ELF-1 (cell line): ENCODE data around the gene DHRSX.
"Not testable (repeated sequence)": the region's sequence is repeated elsewhere in the genome, so short reads cannot be mapped to it uniquely, and the experiment has no call there.

Experiments used
- DNase-seq: peaks from one replicate; pipeline ENCODE4 v3.0.0-alpha.2; 2016; ENCODE audit warnings: low read depth, low spot score

Gene DHRSX

DNA sequence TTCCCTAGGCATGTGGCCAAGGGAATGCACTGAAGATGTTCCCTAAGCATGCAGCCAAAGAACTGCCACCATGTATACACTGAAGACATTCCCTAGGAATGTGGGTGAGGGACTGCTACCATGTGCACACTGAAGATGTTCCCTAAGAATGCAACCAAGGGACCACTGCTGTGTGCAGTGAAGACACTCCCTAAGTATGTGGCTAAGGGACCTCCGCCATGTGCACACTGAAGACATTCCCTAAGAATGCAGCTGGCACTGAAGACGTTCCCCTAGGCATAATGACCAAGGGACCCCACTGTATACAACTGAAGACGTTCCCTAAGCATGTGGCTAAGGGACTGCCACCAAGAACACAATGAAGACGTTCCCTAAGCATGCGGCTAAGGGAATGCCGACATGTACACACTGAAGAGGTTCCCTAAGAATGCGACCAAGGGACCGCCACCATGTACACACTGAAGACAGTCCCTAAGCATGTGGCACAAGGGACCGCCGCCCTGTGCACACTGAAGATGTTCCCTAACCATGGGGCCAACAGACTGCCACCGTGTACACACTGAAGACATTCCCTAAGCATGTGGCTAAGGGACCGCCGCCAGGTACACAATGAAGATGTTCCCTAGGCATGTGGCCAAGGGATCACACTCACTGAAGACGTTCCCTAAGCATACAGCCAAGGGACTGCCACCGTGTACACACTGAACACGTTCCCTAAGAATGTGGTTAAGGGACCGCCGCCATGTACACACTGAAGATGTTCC is 25.6 kb downstream of the DHRSX start:
- DNase-seq, result peak; percentile 43

DNA sequence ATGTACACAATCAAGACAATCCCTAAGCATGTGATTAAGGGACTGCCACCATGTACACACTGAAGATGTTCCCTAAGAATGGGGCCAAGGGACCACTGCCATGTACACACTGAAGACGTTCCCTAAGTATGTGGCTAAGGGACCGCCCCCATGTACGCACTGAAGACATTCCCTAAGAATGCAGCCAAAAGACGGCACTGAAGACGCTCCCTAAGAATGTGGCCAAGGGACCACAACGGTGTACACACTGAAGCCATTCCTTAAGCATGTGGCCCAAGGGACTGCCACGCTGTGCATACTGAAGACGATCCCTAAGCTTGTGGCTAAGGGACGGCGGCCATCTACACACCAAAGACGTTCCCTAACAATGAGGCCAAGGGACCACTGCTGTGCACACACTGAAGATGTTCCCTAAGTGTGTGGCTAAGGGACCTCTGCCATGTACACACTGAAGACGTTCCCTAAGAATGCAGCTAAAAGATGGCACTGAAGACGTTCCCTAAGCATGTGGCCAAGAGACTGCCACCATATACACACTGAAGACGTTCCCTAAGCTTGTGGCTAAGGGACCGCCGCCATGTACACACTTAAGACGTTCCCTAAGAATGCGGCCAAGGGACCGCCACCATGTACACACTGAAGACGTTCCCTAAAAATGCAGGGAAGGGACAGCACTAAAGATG is 26.4 kb downstream of the DHRSX start:
- peak; percentile 57 for DNase-seq

DNA sequence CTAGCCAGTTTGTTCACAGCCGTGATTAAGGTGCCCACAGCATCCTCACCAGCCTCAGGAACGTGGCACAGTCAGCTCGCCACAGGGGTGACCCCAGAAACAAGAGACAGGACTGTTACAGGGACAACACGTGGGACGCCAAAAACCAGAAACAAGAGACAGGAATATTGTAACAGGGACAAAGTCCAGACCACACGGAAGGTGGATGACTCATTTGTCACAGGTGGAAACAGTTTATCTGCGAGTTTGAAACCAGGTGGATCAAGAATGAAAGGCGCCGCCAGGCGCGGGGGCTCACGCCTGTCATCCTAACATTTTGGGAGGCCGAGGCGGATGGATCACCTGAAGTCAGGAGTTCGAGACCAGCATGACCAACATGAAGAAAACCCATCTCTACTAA is 27.7 kb downstream of the DHRSX start:
- not testable (repeated sequence) for DNase-seq

DNA sequence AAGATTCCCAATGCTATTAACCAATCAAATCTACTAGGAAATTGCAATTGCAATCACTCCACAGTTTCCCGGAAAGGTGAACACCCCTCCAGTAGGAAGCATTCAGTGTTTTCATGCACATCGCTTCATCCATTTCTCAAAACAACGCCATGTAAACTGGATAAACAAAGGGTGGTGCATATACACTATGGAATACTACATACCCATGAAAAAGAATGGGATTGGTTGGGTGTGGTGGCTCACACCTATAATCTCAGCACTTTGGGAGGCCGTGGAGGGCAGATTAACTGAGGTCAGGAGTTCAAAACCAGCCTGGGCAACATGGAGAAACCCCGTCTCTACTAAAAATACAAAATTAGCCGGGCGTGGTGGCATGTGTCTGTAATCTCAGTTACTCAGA is 29.1 kb downstream of the DHRSX start:
- DNase-seq, result no peak

DNA sequence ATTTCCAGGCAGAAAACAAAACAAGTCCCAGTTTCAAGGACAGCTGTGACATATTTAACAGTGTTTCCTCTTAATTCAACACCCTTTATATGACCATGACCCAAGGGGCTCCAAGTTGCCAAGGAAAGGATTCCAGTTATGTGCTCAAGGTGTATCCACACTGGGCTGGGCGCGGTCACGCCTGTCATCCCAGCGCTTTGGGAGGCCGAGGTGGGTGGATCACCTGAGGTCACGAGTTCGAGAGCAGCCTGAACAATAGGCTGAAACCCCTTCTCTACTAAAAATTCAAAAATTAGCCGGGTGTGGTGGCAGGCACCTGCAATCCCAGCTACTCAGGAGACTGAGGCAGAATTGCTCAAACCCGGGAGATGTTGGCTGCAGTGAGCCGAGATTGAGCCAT is 29.6 kb downstream of the DHRSX start:
- DNase-seq, result not testable (repeated sequence)

DNA sequence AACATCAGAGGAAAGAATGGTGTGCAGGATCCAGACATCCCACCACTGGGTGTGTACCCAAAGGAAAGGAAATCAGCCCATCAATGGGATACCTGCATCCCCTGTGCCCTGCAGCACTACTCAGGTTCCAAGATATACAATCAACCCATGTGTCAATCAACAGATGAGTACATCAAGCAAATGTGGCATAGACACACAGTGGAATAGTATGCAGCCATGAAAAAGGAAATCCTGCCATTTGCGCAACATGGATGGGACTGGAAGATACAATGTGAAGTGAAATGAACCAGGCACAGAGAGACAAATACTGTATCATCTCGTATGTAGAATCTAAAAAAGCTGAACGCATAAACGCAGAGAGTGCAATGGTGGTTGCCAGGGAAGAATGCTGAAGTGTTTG is 30.9 kb downstream of the DHRSX start:
- not testable (repeated sequence) for DNase-seq

DNA sequence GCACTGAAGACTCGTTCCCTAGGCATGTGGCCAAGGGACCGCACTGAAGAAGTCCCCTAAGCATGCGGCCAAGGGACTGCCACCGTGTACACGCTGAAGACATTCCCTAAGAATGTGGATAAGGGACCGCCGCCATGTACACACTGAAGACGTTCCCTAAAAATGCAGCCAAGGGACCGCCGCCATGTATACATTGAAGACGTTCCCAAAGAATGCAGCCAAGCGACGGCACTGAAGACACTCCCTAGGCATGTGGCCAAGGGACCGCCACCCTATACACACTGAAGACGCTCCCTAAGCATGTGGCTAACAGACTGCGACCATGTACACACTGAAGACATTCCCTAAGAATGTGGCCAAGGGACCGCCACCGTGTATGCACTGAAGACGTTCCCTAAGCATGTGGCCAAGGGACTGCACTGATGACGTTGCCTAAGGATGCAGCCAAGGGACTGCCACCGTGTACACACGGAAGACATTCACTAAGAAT is 31.5 kb downstream of the DHRSX start:
- DNase-seq, result no peak

DNA sequence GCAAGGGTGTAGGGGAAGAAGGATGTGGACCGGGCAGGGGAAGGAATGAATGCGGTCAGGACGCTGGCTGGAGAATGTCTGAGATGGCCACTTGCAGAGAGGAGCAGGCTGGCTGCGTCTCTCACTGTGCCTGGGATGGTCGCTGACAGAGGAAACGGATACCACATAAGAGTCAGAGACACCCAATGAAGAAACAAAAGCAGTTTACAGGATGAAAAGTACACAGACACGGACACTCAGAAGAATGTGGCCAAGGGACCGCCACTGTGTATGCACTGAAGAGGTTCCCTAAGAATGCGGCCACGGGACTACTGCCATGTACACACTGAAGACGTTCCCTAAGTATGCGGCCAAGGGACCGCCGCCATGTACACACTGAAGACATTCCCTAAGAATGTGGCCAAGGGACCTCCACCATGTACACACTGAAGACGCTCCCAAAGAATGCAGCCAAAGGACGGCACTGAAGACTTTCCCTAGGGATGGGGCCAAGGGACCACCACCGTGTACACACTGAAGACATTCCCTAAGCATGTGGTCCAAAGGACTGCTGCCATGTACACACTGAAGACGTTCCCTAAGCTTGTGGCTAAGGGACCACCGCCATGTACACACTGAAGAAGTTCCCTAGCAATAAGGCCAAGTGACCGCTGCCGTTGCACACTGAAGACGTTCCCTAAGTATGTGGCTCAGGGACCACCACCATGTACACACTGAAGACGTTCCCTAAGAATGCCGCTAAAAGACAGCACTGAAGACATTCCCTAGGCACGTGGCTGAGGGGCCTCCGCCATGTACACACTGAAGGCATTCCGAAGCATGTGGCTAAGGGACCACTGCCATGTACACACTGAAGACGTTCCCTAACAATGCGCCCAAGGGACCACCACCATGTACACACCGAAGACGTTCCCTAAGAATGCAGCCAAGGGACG is 32.2 kb downstream of the DHRSX start:
- DNase-seq, result peak; percentile 23

DNA sequence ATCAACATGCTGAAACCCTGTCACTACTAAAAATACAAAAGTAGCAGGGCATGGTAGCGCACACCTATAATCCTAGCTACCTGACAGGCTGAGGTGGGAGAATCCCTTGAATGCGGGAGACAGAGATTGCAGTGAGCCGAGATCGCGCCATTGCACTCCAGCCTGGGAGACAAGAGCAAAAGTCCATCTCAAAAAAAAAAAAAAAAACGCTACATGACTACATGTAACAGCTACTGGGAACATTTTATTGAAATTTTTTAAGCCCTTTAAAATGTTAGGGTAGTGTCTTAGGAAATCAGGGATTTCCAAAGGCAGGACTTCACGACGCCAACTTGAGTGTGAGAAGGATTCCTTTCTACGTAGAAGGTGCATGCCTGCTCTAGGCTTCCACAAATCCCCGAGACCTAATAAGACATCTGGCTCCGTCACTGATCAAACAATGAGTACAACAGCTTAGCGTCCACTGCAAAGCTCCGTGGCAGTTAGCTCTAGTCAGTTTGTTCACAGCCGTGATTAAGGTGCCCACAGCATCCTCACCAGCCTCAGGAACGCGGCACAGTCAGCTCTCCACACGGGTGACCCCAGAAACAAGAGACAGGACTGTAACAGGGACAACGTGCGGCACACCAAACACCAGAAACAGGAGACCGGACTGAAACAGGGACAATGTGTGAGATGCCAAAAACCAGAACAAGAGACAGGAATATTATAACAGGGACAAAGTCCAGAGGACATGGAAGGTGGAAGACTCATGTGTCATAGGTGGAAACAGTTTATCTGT is 33.7 kb downstream of the DHRSX start:
- no peak for DNase-seq

DNA sequence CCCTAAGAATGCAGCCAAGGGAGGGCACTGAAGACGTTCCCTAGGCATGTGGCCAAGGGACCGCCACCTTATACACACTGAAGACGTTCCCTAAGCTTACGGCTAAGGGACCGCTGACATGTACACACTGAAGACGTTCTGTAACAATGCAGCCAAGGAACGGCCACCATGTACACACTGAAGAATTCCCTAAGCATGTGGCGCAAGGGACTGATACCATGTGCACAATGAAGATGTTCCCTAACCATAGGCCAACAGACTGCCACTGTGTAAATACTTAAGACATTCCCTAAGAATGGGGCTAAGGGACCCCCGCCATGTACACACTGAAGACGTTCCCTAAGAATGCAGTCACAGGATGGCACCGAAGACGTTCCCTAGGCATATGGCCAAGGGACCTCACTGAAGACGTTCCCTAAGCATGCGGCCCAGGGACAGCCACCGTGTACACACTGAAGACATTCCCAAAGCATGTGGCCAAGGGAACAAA is 36.1 kb downstream of the DHRSX start:
- peak; percentile 84 for DNase-seq

DNA sequence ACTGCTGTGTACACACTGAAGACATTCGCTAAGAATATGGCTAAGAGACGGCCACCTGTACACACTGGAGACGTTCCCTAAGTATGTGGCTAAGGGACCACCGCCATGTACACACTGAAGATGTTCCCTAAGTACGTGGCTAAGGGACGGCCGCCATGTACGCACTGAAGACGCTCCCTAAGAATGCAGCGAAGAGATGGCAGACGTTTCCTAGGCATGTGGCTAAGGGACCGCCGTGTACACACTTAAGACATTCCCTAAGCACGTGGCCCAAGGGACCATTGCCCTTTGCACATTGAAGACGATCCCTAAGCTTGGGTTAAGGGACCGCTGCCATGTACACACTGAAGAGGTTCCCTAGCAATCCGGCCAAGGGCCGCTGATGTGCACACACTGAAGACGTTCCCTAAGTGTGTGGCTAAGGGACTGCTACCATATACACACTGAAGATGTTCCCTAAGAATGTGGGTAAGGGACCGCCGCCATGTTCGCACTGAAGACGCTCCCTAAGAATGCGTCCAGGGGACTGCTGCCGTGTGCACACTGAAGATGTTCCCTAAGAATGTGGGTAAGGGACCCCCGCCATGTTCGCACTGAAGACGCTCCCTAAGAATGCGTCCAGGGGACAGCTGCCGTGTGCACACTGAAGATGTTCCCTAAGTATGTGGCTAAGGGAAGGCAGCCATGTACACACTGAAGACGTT is 36.7 kb downstream of the DHRSX start:
- DNase-seq, result peak; percentile 90

DNA sequence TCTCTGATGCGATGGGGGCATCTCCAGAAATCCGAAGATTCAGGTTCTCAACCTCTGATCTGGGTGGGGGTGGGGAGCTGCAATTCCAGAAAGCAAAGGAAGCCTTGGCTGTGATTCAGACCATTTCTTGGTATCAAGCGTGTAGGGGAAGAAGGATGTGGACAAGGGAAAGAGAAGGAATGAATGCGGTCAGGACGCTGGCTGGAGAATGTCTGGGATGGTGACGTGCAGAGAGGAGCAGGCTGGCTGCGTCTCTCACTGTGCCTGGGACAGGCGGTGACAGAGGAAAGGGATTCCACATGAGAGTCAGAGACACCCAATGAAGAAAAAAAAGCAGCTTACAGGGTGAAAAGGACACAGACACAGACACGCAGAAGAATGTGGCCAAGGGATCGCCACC is 37.3 kb downstream of the DHRSX start:
- not testable (repeated sequence) for DNase-seq

DNA sequence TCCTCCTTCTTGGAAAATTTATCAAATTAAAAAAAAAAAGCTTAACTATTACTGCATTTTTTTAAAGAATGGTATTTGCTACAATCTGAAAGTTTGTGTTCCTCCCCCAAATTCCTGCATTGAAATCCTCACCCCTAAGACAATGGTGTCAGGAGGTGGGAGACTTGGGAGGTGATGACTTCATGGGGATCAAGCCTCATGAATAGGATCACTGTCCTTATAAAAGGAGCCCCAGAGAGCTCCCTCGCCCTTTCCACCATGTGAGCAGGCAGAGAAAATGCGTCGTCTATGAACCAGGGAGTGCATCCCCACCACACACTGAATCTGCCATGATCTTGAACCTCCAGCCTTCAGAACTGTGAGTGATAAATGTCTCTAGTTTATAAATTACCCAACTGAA is 38.0 kb downstream of the DHRSX start:
- DNase-seq, result no peak

DNA sequence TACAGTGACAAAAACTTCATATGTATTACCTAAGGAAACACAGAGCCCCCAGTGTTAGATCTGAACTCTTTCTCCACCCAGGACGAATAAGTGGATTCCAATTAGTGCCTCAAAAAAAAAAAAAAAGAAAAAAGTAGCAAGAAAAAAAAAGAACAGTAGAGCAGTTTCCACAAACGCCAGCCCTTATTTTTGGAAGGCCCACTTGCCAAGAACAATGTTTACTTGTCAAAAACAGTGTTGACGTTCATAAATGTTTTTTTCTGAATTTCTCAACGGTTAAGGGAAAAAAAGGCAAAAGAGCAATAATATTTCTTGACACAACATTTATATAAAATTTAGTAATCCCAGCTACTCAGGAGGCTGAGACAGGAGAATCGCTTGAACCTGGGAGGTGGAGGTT is 38.7 kb downstream of the DHRSX start:
- no peak for DNase-seq

DNA sequence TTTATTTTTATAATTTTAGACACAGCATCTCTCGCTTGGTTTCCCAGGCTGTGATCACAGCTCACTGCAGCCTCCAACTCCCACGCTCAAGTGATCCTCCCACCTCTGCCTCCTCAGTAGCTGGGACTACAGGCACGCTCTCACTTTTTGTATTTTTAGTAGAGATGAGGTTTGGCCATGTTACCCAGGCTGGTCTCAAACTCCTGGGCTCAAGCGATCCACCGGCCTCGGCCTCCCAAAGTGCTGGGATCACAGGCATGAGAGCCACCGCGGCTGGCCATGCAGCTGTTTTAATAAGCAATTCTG is 39.1 kb downstream of the DHRSX start:
- DNase-seq, result no peak

DNA sequence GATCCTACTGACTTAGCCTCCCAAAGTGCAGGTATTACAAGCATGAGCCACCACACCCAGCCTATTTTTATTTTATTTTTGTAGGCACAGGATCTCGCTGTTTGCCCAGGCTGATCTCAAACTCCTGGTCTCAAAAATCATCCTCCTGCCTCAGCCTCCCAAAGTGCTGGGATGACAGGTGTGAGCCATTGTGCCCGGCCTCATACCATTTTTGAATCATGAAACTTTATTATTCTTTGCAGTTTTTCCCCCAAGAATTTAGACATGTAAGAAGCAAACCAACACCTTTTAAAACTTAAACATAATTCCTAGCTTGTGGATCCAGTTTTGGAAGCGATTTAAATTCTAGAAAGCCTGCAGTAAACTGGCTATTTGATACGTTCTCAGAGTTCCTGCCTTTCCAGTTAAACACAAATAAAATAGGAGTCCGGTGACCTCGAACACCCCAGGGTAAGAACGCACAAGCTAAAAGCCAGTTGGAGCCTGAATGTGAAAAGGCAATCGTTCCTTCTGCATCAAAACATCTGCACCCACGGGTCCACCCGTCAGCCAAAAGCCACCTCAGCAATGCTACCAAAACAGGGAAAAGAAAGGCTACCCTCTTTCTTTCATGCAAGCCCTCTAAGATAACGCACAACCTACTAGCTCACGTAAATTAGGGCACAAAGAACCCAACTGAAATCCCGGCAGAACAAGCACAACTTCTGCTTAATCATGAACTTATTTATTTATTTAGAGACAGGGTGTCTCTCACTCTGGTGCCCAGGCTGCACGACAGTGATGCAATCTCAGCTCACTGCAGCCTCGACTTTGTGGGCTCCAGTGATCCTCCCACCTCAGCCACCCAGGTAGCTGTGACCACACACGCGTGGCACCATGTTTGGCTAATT is 39.7 kb downstream of the DHRSX start:
- not testable (repeated sequence) for DNase-seq

DNA sequence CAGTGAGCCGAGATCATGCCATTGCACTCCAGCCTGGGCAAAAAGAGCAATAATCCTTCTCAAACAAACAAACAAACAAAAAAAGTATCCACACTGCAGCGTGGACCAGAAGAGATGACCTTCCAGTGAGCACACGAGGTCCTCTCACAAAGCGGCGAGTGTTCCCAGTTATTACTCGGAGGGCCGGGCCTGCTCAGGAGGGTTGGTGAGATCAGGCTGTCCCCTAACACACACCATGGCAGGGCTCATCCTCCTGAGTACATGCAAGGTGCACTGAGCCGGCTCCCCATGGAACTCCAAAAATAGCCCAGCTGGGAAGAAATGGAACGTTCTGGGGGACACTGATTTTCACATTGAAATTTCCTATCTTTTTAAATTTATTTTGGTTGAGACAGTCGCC is 40.7 kb downstream of the DHRSX start:
- DNase-seq, result not testable (repeated sequence)

DNA sequence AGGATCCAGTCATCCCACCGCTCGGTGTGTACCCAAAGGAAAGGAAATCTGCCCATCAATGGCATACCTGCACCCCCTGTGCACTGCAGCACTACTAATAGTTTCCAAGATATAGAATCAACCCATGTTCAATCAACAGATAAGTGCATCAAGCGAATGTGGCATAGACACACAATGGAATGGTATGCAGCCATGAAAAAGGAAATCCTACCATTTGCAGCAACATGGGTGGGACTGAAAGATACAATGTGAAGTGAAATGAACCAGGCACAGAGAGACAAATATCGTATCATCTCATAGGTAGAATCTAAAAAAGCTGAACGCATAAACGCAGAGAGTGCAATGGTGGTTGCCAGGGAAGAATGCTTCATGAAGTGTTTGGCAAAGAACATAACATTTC is 42.5 kb downstream of the DHRSX start:
- DNase-seq, result no peak

DNA sequence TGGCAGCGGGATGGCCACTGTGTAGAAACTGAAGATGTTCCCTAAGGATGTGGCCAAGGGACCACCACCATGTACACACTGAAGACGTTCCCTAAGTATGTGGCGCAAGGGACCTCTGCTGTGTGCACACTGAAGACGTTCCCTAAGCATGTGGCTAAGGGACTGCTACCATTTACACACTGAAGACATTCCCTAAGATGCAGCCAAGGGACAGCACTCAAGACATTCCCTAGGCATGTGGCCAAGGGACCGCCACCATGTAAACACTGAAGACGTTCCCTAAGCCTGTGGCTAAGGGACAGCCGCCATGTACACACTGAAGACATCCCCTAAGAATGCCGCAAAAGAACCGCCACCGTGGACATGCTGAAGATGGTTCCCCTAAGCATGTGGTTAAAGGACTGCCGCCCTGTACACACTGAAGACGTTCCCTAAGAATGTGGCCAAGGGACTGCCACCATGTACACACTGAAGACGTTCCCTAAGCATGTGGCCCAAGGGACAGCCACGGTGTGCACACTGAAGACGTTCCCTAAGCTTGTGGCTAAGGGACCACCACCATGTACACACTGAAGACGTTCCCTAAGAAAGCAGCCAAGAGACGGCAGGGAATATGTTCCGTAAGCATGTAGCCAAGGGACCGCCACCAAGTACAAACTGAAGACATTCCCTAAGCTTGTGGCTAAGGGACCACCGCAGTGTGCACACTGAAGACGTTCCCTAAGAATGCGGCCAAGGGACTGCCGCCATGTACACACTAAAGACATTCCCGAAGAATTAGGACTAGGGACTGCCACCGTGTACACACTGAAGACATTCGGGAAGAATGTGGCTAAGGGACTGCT is 43.3 kb downstream of the DHRSX start:
- peak; percentile 74 for DNase-seq
